HEK293 (cell line): Measurements from ENCODE around the gene SMIM22.

ENCODE experiments used
- CTCF ChIA-PET: fragments of 350-600 bp; formaldehyde crosslinking; extraction: SDS; loops from one replicate; lab custom pipeline; 2021; ENCODE audit warnings: antibody characterized with exemption; lab: Yijun Ruan, JAX
- POLR2A ChIA-PET: fragments of 300-600 bp; formaldehyde crosslinking; extraction: SDS; loops from one replicate; lab custom pipeline; 2020; ENCODE audit warnings: antibody characterized with exemption, inconsistent platforms; lab: Yijun Ruan, JAX
- H3K27ac ChIP-seq: fragments of 200-500 bp; sonication (Bioruptor generic); 2 replicates; pipeline ENCODE4 v1.5.1; 2014; ENCODE audit warnings: low read depth, low read length, control low read depth, inconsistent platforms; ENCODE audit errors: extremely low read depth
- H3K36me3 ChIP-seq, 2 experiments: fragments of 200-500 bp in 1 of 2; sonication (Bioruptor generic) in 1 of 2; 1 replicate in 1 of 2; 2 replicates in 1 of 2; pipeline ENCODE4 v1.5.1; 2014 to 2017; ENCODE audit warnings: inconsistent platforms in 2 of 2, low read length in 2 of 2; ENCODE audit not compliant: control insufficient read depth in 2 of 2, insufficient read depth in 1 of 2
- H3K4me1 ChIP-seq: fragments of 200-500 bp; sonication (Bioruptor generic); 2 replicates; pipeline ENCODE4 v1.5.1; 2014; ENCODE audit warnings: mild to moderate bottlenecking, low read length, inconsistent platforms; ENCODE audit not compliant: control insufficient read depth, insufficient read depth
- H3K4me3 ChIP-seq: 2 replicates; pipeline ENCODE4 v1.5.1; 2011; ENCODE audit warnings: low read depth, mild to moderate bottlenecking, control low read depth, low read length, moderate library complexity
- H3K9me3 ChIP-seq: fragments of 200-500 bp; sonication (Bioruptor generic); 2 replicates; pipeline ENCODE4 v1.5.1; 2014; ENCODE audit warnings: low read depth, low read length, inconsistent platforms; ENCODE audit not compliant: control insufficient read depth, insufficient read depth
- GLIS1 ChIP-seq: fragments of 450-650 bp; formaldehyde crosslinking; IDR thresholded peaks from 2 replicates; pipeline ENCODE4 v1.5.1; 2016; ENCODE audit warnings: missing biosample characterization, missing genetic modification characterization
- MYNN ChIP-seq: fragments of 450-650 bp; formaldehyde crosslinking; IDR thresholded peaks from 2 replicates; pipeline ENCODE4 v1.5.1; 2016; ENCODE audit warnings: missing biosample characterization, missing genetic modification characterization, borderline replicate concordance
- SP7 ChIP-seq: fragments of 450-650 bp; formaldehyde crosslinking; IDR thresholded peaks from 2 replicates; pipeline ENCODE4 v1.5.1; 2016; ENCODE audit warnings: missing biosample characterization, missing genetic modification characterization
- ZBTB10 ChIP-seq: fragments of 450-650 bp; formaldehyde crosslinking; IDR thresholded peaks from 2 replicates; pipeline ENCODE4 v1.5.1; 2016; ENCODE audit warnings: missing biosample characterization, missing genetic modification characterization
- ZBTB6 ChIP-seq: fragments of 450-650 bp; formaldehyde crosslinking; IDR thresholded peaks from 2 replicates; pipeline ENCODE4 v1.5.1; 2017; ENCODE audit warnings: missing biosample characterization, missing genetic modification characterization
- ZFP69B ChIP-seq: fragments of 450-650 bp; formaldehyde crosslinking; IDR thresholded peaks from 2 replicates; pipeline ENCODE4 v1.5.1; 2016; ENCODE audit warnings: missing biosample characterization, missing genetic modification characterization
- ZNF19 ChIP-seq: fragments of 450-650 bp; formaldehyde crosslinking; IDR thresholded peaks from 2 replicates; pipeline ENCODE4; 2016; ENCODE audit warnings: missing biosample characterization, missing genetic modification characterization, low read depth
- TF ChIP-seq, protein P1 (sequence below): fragments of 450-650 bp; formaldehyde crosslinking; IDR thresholded peaks from 2 replicates; pipeline ENCODE4 v1.5.1; 2016; ENCODE audit warnings: missing biosample characterization, missing genetic modification characterization
- TF ChIP-seq, protein P2 (sequence below): fragments of 450-650 bp; IDR thresholded peaks from 2 replicates; pipeline ENCODE4 v1.5.1; 2018; ENCODE audit warnings: missing biosample characterization, missing genetic modification characterization
- TF ChIP-seq, protein P3 (sequence below): fragments of 450-650 bp; formaldehyde crosslinking; IDR thresholded peaks from 2 replicates; pipeline ENCODE4 v1.5.1; 2016; ENCODE audit warnings: missing biosample characterization, missing genetic modification characterization

SMIM22 gene

DNA sequence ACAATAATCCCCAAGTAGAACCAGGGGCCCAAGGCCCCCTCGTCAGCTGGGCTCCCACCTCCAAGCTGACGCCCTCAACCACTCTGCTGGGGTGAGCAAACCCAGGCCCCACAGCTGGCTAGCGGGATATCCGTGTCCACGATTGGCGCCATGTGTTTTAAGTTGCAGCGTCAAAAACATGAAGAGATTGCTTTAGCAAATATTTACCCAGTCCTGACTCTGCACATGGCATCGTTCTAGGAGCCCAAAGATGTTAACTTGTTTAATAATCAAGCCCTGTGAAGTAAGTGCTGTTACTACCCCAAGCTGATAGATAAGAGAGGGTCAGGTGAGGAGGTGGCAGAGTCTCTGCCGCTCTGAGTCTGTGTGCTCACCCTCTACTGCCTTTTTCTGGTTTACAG, 6.7 kb upstream of the SMIM22 start:
- Histone ChIP-seq H3K27ac (no peak overlapping the region), H3K4me1 (no peaks in the 10 kb centered on the region), H3K36me3 (no peaks in the 10 kb centered on the region), H3K9me3 (no peaks in the 10 kb centered on the region), H3K4me3 (no peak overlapping the region)
- ChIA-PET CTCF (interaction anchor here (0.6 kb wide), 1 partner anchor 437 kb away, joined by 5 read pairs; no protein-coding TSS in a partner anchor), POLR2A (interaction anchor here (3.3 kb wide), 1 partner anchor 13 kb away, joined by 19 read pairs; the partner anchor contains the start of gene ROGDI)
- 0 out of 2 replicates have a peak, but pooled peaks have one; percentile 8 for TF ChIP-seq GLIS1 (tag by site-specific recombination)
- TF ChIP-seq, protein P1, sequence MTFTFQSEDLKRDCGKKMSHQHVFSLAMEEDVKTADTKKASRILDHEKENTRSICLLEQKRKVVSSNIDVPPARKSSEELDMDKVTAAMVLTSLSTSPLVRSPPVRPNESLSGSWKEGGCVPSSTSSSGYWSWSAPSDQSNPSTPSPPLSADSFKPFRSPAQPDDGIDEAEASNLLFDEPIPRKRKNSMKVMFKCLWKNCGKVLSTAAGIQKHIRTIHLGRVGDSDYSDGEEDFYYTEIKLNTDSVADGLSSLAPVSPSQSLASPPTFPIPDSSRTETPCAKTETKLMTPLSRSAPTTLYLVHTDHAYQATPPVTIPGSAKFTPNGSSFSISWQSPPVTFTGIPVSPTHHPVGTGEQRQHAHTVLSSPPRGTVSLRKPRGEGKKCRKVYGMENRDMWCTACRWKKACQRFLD (tag by site-specific recombination) = no peak

DNA sequence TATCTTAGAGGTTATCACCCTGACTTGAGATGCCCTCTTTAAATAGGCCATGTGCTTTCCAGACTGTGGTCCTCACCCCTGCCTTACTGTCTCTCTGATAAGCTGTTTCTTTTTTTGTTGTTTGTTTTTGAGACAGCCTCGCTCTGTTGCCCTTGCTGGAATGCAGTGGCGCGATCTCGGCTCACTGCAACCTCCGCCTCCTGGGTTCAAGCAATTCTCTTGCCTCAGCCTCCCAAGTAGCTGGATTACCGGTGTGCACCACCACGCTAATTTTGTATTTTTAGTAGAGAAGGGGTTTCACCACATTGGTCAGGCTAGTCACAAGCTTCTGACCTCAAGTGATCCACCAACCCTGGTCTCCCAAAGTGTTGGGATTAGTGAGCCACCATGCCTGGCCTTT, 6.3 kb upstream of the SMIM22 start:
- no peak overlapping the region for H3K4me3 ChIP-seq

More for the DNA sequence above, 6.3 kb upstream of the SMIM22 start:
- ChIA-PET CTCF (interaction anchor here (0.6 kb wide), 1 partner anchor 437 kb away, joined by 5 read pairs; no protein-coding TSS in a partner anchor), POLR2A (interaction anchor here (3.3 kb wide), 1 partner anchor 13 kb away, joined by 19 read pairs; the partner anchor contains the start of gene ROGDI)
- H3K9me3 ChIP-seq = no peaks in the 10 kb centered on the region
- TF ChIP-seq MYNN (tag by site-specific recombination) (no peak), ZFP69B (no peak), ZNF19 (tag by site-specific recombination) (no peak), ZBTB6 (no peak), SP7 (tag by site-specific recombination) (no peak), ZBTB10 (tag by site-specific recombination) (no peak)
- TF ChIP-seq, protein P2, sequence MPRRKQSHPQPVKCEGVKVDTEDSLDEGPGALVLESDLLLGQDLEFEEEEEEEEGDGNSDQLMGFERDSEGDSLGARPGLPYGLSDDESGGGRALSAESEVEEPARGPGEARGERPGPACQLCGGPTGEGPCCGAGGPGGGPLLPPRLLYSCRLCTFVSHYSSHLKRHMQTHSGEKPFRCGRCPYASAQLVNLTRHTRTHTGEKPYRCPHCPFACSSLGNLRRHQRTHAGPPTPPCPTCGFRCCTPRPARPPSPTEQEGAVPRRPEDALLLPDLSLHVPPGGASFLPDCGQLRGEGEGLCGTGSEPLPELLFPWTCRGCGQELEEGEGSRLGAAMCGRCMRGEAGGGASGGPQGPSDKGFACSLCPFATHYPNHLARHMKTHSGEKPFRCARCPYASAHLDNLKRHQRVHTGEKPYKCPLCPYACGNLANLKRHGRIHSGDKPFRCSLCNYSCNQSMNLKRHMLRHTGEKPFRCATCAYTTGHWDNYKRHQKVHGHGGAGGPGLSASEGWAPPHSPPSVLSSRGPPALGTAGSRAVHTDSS (tag by site-specific recombination) = no peak
- TF ChIP-seq, protein P3, sequence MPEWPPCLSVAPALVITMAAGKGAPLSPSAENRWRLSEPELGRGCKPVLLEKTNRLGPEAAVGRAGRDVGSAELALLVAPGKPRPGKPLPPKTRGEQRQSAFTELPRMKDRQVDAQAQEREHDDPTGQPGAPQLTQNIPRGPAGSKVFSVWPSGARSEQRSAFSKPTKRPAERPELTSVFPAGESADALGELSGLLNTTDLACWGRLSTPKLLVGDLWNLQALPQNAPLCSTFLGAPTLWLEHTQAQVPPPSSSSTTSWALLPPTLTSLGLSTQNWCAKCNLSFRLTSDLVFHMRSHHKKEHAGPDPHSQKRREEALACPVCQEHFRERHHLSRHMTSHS (tag by site-specific recombination) = no peak
- no peaks in the 10 kb centered on the region for H3K36me3 ChIP-seq
- H3K27ac ChIP-seq = no peak overlapping the region
- H3K4me1 ChIP-seq = no peaks in the 10 kb centered on the region
